ENCODE results near the gene VPREB1.
"Not testable (repeated sequence)": the region's sequence is repeated elsewhere in the genome, so short reads cannot be mapped to it uniquely, and the experiment has no call there.

VPREB1 gene

GRCh38 chr22:22246706-22247105, 2.1 kb downstream of the VPREB1 start:
- no peak for DNase-seq (ENCODE audit: low spot score)

GRCh38 chr22:22248878-22249277, 4.3 kb downstream of the VPREB1 start:
- no peak for DNase-seq (ENCODE audit: low spot score)

- DNase-seq (ENCODE audit: low spot score), result not testable (repeated sequence)
These were observed 6.1 kb downstream of the VPREB1 start for GRCh38 chr22:22250651-22251050.

- not testable (repeated sequence) for DNase-seq (ENCODE audit: low spot score)
These were observed 11.5 kb downstream of the VPREB1 start for GRCh38 chr22:22256133-22256532.

- DNase-seq (ENCODE audit: low spot score), result not testable (repeated sequence)
These were observed 14.2 kb downstream of the VPREB1 start for GRCh38 chr22:22258597-22259415.

GRCh38 chr22:22260169-22260568, 15.6 kb downstream of the VPREB1 start:
- not testable (repeated sequence) for DNase-seq (ENCODE audit: low spot score)

- DNase-seq (ENCODE audit: low spot score), result not testable (repeated sequence)
These were observed 16.0 kb downstream of the VPREB1 start for GRCh38 chr22:22260586-22260985.

- DNase-seq (ENCODE audit: low spot score), result not testable (repeated sequence)
These were observed 17.9 kb downstream of the VPREB1 start for GRCh38 chr22:22262332-22263074.

GRCh38 chr22:22263823-22264222, 19.2 kb downstream of the VPREB1 start:
- DNase-seq (ENCODE audit: low spot score), result not testable (repeated sequence)

GRCh38 chr22:22270036-22270676, 25.6 kb downstream of the VPREB1 start:
- not testable (repeated sequence) for DNase-seq (ENCODE audit: low spot score)

- DNase-seq (ENCODE audit: low spot score), result not testable (repeated sequence)
These were observed 32.8 kb downstream of the VPREB1 start for GRCh38 chr22:22277423-22277822.

GRCh38 chr22:22284962-22285756, 40.6 kb downstream of the VPREB1 start:
- DNase-seq (ENCODE audit: low spot score), result not testable (repeated sequence)

GRCh38 chr22:22286390-22287105, 42.0 kb downstream of the VPREB1 start:
- not testable (repeated sequence) for DNase-seq (ENCODE audit: low spot score)

- not testable (repeated sequence) for DNase-seq (ENCODE audit: low spot score)
These were observed 42.6 kb downstream of the VPREB1 start for GRCh38 chr22:22287106-22287626.

GRCh38 chr22:22289666-22290065, 45.1 kb downstream of the VPREB1 start:
- DNase-seq (ENCODE audit: low spot score), result not testable (repeated sequence)

GRCh38 chr22:22291129-22291806, 46.7 kb downstream of the VPREB1 start:
- not testable (repeated sequence) for DNase-seq (ENCODE audit: low spot score)

GRCh38 chr22:22292656-22293055, 48.1 kb downstream of the VPREB1 start:
- DNase-seq (ENCODE audit: low spot score), result not testable (repeated sequence)

- not testable (repeated sequence) for DNase-seq (ENCODE audit: low spot score)
These were observed 48.9 kb downstream of the VPREB1 start for GRCh38 chr22:22293436-22293835.

- DNase-seq (ENCODE audit: low spot score), result not testable (repeated sequence)
These were observed 50.1 kb downstream of the VPREB1 start for GRCh38 chr22:22294641-22295040.

Data from CD4-positive, alpha-beta T cell treated with Interleukin-15 for 4 hours (primary cell).